GM06990 (cell line): Measurements from ENCODE around the gene ZKSCAN5.

ENCODE experiments used
- DNase-seq: peaks from one replicate; pipeline ENCODE4 v3.0.0-alpha.2; 2011; ENCODE audit not compliant: insufficient read length; ENCODE audit errors: extremely low read depth
- H3K27me3 ChIP-seq: replicated peaks from 2 replicates; pipeline ENCODE4 v1.6.0; 2011; ENCODE audit warnings: low read length; ENCODE audit not compliant: control insufficient read depth, insufficient read depth
- H3K36me3 ChIP-seq: 2 replicates; pipeline ENCODE4 v1.5.1; 2011; ENCODE audit warnings: low read length; ENCODE audit not compliant: control insufficient read depth, insufficient read depth
- H3K4me3 ChIP-seq: replicated peaks from 2 replicates; pipeline ENCODE4 v1.5.1; 2011; ENCODE audit warnings: low read depth, mild to moderate bottlenecking, control low read depth, low read length
- CTCF ChIP-seq: IDR thresholded peaks from 2 replicates; pipeline ENCODE4 v1.5.1; 2011; ENCODE audit warnings: low read length, control low read depth, mild to moderate bottlenecking, inconsistent platforms; ENCODE audit not compliant: insufficient read depth, poor library complexity, severe bottlenecking

ZKSCAN5 gene

GRCh38 chr7:99504603-99505323, at the start of gene ZKSCAN5:
Gene ZKSCAN5, plus strand, starts transcription at chr7:99504662. Its CDS starts 1,383 bp downstream, at chr7:99506045.
- DNase-seq, result peak; percentile 97
- H3K4me3 ChIP-seq, result peak within 1 kb of the TSS; percentile 88
- TF ChIP-seq CTCF, result no peak
- H3K36me3 ChIP-seq, result peaks cover 1% of the 10 kb centered on the region; the same call in 1 of the 2 replicates
- no peaks in the 10 kb centered on the region for H3K27me3 ChIP-seq

- DNase-seq, result no peak
- Histone ChIP-seq H3K4me3 (no peak overlapping the region), H3K27me3 (no peaks in the 10 kb centered on the region), H3K36me3 (peaks cover 50% of the 10 kb centered on the region)
- no peak for TF ChIP-seq CTCF
Measured at GRCh38 chr7:99455874-99456273, 48.6 kb upstream of the ZKSCAN5 start.

GRCh38 chr7:99456288-99456687, 48.2 kb upstream of the ZKSCAN5 start:
- peaks cover 50% of the 10 kb centered on the region for H3K36me3 ChIP-seq
- DNase-seq, result no peak
- H3K27me3 ChIP-seq, result no peaks in the 10 kb centered on the region
- H3K4me3 ChIP-seq, result no peak overlapping the region
- no peak for TF ChIP-seq CTCF

GRCh38 chr7:99457050-99457649, 47.3 kb upstream of the ZKSCAN5 start:
- Histone ChIP-seq H3K4me3 (no peak overlapping the region), H3K36me3 (peaks cover 44% of the 10 kb centered on the region)
- no peak for TF ChIP-seq CTCF

GRCh38 chr7:99457650-99458493, 46.6 kb upstream of the ZKSCAN5 start:
- no peak for DNase-seq
- Histone ChIP-seq H3K36me3 (peaks cover 42% of the 10 kb centered on the region), H3K4me3 (no peak overlapping the region), H3K27me3 (no peaks in the 10 kb centered on the region)
- no peak for TF ChIP-seq CTCF

More at GRCh38 chr7:99457050-99457649, 47.3 kb upstream of the ZKSCAN5 start:
- H3K27me3 ChIP-seq, result no peaks in the 10 kb centered on the region
- no peak for DNase-seq
